GM21360 (cell line): ENCODE measurements around the gene TGFB1I1.
"Not testable (repeated sequence)": the region's sequence is repeated elsewhere in the genome, so short reads cannot be mapped to it uniquely, and the experiment has no call there.

ENCODE experiments used
- ATAC-seq: cut with Tn5 transposase; IDR thresholded peaks from one replicate; pipeline ENCODE4 v1.9.1; 2021; ENCODE audit warnings: mild to moderate bottlenecking, moderate library complexity; ENCODE audit not compliant: unreplicated experiment

The TGFB1I1 gene

DNA sequence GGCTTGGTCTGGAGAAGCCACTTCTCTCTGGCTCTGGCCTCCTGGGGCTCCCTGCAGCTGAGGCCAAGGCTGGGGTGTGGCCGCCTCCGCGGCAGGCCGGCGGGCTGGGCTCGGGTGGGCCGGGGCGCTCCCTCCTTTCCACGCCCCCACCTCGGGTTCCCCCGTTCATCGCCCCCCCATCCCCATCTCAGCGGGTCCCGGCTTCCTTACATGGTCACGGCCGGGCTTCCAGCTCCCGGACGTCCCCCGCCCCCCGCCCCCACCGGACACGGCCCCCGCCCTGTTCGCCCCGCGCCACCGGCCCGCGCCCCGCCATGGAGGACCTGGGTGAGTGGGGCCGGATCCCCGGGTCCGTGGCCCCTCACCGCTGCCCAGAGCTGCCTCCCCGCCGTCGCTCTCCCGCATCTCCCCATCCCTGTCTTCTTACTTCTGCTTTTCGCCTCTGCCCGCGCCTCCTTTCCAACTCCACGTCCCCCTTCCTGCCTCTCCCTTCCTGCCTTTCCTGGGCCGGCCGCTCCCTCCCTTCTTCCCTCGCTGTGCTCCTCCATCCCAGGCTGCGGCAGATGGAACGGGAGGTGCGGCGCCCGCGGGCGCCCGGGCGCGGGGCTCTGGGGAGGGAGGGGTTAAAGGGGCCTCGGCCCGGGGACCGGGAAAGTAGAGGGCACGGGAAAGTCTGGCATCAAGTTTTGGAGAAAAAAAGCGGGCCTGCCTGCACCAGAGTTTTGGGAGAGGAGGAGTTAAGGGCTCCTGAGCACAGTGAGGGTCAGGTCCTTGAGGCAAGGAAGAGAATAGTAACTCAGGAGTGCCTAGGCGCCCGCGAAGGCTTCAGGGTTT is at the start of gene TGFB1I1:
TSS of gene TGFB1I1 (plus strand) at position 278 of the 834 bp plus-strand sequence. CDS start at position 315, 37 bp downstream.
- no peak for ATAC-seq

GRCh38 chr16:31423241-31423640 is 48.7 kb upstream of the TGFB1I1 start:
- no peak for ATAC-seq

DNA sequence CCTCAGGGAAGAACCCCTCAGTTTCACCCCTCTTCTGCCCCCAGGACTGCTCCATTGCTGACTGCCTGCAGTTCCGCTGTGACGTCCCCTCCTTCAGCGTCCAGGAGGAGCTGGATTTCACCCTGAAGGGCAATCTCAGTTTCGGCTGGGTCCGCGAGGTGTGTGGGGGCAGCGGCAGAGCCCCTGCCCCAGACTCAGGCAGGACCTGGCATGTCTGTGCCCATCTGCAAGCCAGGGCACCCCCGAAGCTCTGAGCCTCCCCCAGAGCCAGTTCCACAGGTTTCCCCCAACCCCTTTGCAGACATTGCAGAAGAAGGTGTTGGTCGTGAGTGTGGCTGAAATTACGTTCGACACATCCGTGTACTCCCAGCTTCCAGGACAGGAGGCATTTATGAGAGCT is 48.2 kb upstream of the TGFB1I1 start:
- no peak for ATAC-seq

DNA sequence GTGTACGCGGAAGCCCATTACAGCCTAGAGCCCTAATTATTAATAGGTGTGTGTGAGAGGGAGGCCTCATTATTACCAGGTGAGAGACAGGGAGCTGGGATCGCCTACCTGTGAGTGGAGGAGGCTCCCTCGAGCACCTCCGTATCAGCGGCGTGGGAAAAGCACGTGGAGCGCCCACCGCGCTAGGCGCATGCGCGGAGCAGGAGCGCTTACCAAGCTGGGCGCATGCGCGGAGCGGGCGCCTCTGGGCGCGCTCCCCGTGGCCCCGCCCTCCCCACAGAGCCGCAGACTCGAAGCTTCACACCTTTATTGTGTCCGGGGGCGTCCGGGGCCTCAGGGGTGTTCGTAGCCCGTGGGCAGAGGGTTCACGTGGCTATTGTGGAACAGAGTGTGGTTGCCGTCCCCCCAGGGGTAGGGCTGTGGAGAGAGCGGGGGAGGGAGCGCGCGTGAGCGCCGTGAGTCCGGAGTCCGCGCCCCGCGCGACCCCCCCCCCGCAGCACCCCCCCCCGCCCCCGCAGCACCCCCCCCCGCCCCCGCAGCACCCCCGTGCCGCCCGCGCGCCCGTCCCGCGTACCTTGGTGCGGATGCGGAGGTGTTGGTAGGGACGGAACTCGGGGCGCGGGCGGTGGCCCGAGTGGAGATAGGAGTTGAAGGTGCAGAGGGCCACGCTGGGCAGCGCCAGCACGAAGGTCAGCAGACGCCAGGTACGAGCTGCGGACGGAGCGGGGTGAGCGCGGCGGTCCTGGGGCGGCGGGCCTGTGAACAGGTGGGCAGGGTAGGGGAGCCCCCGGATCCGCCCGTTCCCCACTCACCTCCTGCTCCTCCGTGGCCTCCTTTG is 44.3 kb upstream of the TGFB1I1 start:
- ATAC-seq: no peak

GRCh38 chr16:31428279-31428597 is 43.7 kb upstream of the TGFB1I1 start, which contains the start of gene COX6A2:
TSS of gene COX6A2 (minus strand) at chr16:31428360. CDS start at chr16:31428325, 35 bp downstream.
- ATAC-seq: no peak

GRCh38 chr16:31428638-31429247 is 43.2 kb upstream of the TGFB1I1 start:
- ATAC-seq: no peak

DNA sequence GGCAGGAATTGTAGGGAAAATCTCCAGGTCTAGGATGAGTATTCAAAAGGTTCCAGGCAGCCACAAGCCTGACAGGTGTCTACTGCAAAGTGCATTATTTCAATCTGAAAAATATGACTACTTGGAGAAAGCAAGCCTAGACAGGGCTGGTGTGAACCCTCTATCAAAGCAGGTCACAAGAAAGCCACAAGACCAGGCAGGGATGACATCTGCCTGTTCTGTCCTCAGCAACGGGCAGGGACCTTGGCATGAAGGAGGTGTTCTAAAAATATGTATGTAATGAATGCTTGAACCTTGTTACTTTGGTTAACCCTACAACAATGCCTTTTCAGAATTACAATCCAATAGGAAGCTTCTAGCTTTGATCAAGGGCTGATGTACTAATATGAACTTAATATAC is 42.6 kb upstream of the TGFB1I1 start:
- no peak for ATAC-seq

GRCh38 chr16:31429796-31430195 is 42.2 kb upstream of the TGFB1I1 start:
- no peak for ATAC-seq

- ATAC-seq: no peak
These were observed 41.4 kb upstream of the TGFB1I1 start for GRCh38 chr16:31430380-31431052.

DNA sequence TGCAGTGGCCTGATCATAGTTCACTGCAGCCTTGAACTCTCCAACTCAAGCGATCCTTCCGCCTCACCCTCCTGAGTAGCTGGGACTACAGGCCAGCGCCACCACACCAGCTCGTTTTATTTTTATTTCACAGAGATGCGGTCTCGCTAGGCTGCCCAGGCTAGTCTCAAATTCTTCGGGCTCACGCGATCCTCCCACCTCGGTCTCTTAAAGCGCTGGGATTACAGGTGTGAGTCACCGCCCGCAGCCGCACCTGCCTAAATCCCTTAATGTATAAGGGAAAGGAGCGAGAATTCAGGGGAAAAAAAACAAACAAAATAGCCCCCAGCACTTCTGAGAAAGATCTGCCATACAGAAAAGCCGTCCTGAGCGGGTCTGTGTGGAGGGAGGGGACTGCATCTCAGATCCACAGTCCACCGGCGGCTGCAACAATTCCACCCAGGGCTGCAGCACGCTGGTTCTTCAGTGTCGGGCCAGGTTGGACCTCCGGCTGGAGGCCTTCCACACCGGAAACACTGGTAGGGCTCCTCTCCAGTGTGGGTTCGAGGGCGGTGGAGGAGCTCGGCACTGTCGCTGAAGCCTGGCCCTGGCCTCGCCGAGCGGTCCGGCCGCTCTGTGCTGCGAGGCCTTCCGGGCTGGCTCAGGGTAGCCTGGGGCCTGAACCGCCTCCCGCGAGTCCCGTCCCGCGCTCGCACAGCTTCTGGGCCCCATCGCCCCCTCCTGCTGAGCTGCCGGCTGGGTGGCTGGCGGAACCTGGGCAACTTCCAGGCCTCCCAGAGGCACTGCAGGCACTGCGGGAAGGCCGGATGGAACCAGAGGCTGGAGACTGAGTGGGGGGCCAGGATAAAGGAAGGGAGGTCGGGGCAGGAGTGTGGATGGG is 36.4 kb upstream of the TGFB1I1 start:
- ATAC-seq: no peak

GRCh38 chr16:31436221-31437045 is 35.5 kb upstream of the TGFB1I1 start:
- ATAC-seq: no peak

- no peak for ATAC-seq
These were observed 33.5 kb upstream of the TGFB1I1 start for GRCh38 chr16:31438414-31438813.

GRCh38 chr16:31439023-31439422 is 32.9 kb upstream of the TGFB1I1 start:
- ATAC-seq: not testable (repeated sequence)

GRCh38 chr16:31439519-31439918 is 32.4 kb upstream of the TGFB1I1 start:
- ATAC-seq: no peak

GRCh38 chr16:31440516-31441184 is 31.3 kb upstream of the TGFB1I1 start:
- ATAC-seq: no peak

GRCh38 chr16:31441956-31442355 is 30.0 kb upstream of the TGFB1I1 start:
- no peak for ATAC-seq

GRCh38 chr16:31445931-31446330 is 26.0 kb upstream of the TGFB1I1 start:
- not testable (repeated sequence) for ATAC-seq

- ATAC-seq: no peak
These were observed 20.8 kb upstream of the TGFB1I1 start for GRCh38 chr16:31451201-31451600.
